ENCODE results near the gene PBRM1. TPM values are rescaled to one million over a fixed set of nuclear protein-coding genes. Genes with fewer than 3 reads are reported as not detected.

PBRM1 gene
- total and polyA plus RNA-seq, 2 donors (not counting 1 experiment from before 2014, with no cell fraction given): 16.8 to 85.9 TPM

DNA sequence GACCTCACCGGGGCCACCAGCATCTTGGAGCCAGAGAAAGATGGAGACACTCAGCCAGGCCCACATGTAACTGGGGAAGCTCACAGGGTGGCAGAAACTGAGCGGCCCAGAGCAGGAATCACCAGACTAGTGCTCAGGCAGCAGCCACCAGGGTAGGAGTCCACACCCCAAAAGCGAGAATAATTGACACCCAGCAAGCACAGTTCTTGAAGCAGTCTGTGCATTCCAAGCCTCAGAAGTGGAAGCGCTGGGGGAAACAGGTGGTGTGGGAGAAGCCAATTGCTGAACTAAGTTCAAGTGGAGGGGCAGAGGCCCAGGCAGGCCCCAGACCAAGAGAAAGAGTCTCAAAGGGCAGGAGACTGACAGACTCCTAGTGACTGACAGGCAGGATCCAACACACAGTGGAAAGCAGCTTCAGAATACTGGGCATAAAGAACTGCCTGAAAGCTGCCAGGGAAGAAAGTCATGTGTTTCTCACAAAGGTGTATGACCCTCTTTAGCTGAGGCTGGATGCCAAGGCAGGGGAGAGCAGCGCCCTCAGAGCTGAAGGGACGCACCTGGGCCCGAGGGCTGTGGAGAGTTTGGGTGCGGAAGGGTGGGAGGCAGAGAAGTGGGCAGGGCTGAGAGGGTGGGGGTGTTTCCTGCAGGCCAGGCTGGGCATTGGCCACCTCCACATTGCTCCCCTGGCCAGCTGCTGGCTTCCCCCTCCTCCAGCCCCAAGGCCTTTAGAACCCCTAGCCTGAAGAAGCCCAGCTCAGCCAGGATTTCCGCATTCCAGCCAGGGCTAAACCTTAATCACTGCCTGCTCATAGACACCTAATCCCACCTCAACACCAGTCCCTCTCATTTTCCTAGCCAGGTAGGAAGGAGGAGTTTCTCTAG, 159.8 kb downstream of the PBRM1 start:
- no peaks in the 10 kb centered on the region for H3K27me3 Mint-ChIP-seq
- no peaks in the 10 kb centered on the region for H3K27me3 ChIP-seq (replicated peaks in 1 of 4; ENCODE audit: control extremely low read depth in 1 of 4, control insufficient read depth in 3 of 4, insufficient read depth in 4 of 4, low read length in 3 of 4)
- POLR2A ChIA-PET: interaction anchor here (0.6 kb wide), 1 partner anchor 612 kb away, joined by 4 read pairs; no protein-coding TSS in a partner anchor
- H3K9me3 Mint-ChIP-seq (ENCODE audit: insufficient read depth): no peaks in the 10 kb centered on the region
- H3K27ac Mint-ChIP-seq: no peak overlapping the region
- no peaks in the 10 kb centered on the region for H3K4me1 Mint-ChIP-seq
- no peak overlapping the region for H3K4me3 ChIP-seq (ENCODE audit: control extremely low read depth in 1 of 5, extremely low read depth in 1 of 5, insufficient read depth in 1 of 5, low read depth in 2 of 5, low read length in 4 of 5)
- no peak for TF ChIP-seq EZH2 (IDR thresholded peaks at IDR 0.05; ENCODE audit: borderline replicate concordance, insufficient read depth, low read depth, low read length, poor library complexity, severe bottlenecking)
- TF ChIP-seq, protein P1, sequence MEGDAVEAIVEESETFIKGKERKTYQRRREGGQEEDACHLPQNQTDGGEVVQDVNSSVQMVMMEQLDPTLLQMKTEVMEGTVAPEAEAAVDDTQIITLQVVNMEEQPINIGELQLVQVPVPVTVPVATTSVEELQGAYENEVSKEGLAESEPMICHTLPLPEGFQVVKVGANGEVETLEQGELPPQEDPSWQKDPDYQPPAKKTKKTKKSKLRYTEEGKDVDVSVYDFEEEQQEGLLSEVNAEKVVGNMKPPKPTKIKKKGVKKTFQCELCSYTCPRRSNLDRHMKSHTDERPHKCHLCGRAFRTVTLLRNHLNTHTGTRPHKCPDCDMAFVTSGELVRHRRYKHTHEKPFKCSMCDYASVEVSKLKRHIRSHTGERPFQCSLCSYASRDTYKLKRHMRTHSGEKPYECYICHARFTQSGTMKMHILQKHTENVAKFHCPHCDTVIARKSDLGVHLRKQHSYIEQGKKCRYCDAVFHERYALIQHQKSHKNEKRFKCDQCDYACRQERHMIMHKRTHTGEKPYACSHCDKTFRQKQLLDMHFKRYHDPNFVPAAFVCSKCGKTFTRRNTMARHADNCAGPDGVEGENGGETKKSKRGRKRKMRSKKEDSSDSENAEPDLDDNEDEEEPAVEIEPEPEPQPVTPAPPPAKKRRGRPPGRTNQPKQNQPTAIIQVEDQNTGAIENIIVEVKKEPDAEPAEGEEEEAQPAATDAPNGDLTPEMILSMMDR (IDR thresholded peaks at IDR 0.05): no peak
- H3K9me3 ChIP-seq (ENCODE audit: control extremely low read depth in 1 of 3, control insufficient read depth in 2 of 3, insufficient read depth in 1 of 3, low read length in 2 of 3): no peaks in the 10 kb centered on the region
- H4K20me1 ChIP-seq (ENCODE audit: control insufficient read depth, insufficient read depth, low read length, poor library complexity, severe bottlenecking): no peaks in the 10 kb centered on the region
- H3K27ac ChIP-seq (ENCODE audit: low read length in 2 of 2): no peak overlapping the region
- 83% methylated on average over 6 of the region's 9 CpGs for WGBS (ENCODE audit: insufficient coverage)
- H3K36me3 ChIP-seq (replicated peaks in 1 of 2; ENCODE audit: control extremely low read depth in 1 of 2, control insufficient read depth in 1 of 2, extremely low read depth in 1 of 2, insufficient read depth in 2 of 2, low read length in 1 of 2): no peaks in the 10 kb centered on the region
- CTCF ChIA-PET: interaction anchor here (0.6 kb wide), 1 partner anchor 542 kb away, joined by 3 read pairs; no protein-coding TSS in a partner anchor
- H3K4me3 Mint-ChIP-seq: no peak overlapping the region
- H3K9ac ChIP-seq (ENCODE audit: low read length): no peak overlapping the region
- intact Hi-C loops (cut with micrococcal nuclease): no loop called here
- H3K4me2 ChIP-seq (replicated peaks; ENCODE audit: low read depth, low read length, poor library complexity, severe bottlenecking): no peak overlapping the region
- DNase-seq (no peak), ATAC-seq (ENCODE audit: low read depth) (no peak)
- H3K79me2 ChIP-seq (ENCODE audit: control insufficient read depth, insufficient read depth, low read length): no peaks in the 10 kb centered on the region
- no peak overlapping the region for H2AFZ ChIP-seq (ENCODE audit: insufficient read depth, low read depth, low read length, poor library complexity, severe bottlenecking)
- no peaks in the 10 kb centered on the region for H3K4me1 ChIP-seq (ENCODE audit: control insufficient read depth in 2 of 2, insufficient read depth in 2 of 2, low read length in 2 of 2)
